Measurements from ENCODE around the gene USP24. TPM values are rescaled to one million over a fixed set of nuclear protein-coding genes. Genes with fewer than 3 reads are reported as not detected.
A peak's percentile ranks its signal among the peaks of the same experiment; 100 is the strongest.

The USP24 gene
- total RNA-seq, 1 donor from 2014 or later: 50.5 TPM

DNA sequence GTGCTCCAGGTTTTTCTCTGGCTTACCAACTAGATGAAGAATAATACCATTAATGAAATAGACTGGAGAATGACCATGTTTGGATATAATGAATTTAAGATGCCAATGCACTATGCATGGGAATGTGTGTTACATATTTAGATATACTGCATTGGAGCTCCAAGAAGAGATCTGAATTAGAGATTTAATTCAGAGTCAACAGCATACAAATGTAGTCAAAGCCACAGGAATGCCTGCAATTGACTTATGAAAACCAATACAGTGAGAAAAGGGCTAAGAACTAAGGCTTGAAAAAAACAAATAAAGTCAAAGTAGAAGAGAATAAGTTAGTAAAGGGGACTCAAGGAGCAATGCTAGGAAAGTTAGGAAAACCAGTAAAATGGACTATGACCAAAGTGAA is 59.1 kb downstream of the USP24 start:
- H3K36me3 Mint-ChIP-seq: peaks cover 27% of the 10 kb centered on the region
- Histone ChIP-seq H3K79me2 (ENCODE audit: low read depth) (no peaks in the 10 kb centered on the region), H3K27ac (no peak overlapping the region), H3K9ac (no peak overlapping the region), H3K9me3 (ENCODE audit: low read depth) (no peaks in the 10 kb centered on the region), H4K20me1 (ENCODE audit: low read depth) (peaks cover 9% of the 10 kb centered on the region), H3K4me3 (no peak overlapping the region), H3K4me2 (no peak overlapping the region), H3K36me3 (no peaks in the 10 kb centered on the region), H3K27me3 (no peaks in the 10 kb centered on the region), H3K4me1 (peaks cover 5% of the 10 kb centered on the region), H2AFZ (replicated peaks) (no peak overlapping the region), H3F3A (ENCODE audit: low read depth) (peaks cover 12% of the 10 kb centered on the region)
- TF ChIP-seq EZH2phosphoT487 (IDR thresholded peaks at IDR 0.05): no peak
- TF ChIP-seq EZH2 (IDR thresholded peaks at IDR 0.05): no peak
- TF ChIP-seq, protein P1, sequence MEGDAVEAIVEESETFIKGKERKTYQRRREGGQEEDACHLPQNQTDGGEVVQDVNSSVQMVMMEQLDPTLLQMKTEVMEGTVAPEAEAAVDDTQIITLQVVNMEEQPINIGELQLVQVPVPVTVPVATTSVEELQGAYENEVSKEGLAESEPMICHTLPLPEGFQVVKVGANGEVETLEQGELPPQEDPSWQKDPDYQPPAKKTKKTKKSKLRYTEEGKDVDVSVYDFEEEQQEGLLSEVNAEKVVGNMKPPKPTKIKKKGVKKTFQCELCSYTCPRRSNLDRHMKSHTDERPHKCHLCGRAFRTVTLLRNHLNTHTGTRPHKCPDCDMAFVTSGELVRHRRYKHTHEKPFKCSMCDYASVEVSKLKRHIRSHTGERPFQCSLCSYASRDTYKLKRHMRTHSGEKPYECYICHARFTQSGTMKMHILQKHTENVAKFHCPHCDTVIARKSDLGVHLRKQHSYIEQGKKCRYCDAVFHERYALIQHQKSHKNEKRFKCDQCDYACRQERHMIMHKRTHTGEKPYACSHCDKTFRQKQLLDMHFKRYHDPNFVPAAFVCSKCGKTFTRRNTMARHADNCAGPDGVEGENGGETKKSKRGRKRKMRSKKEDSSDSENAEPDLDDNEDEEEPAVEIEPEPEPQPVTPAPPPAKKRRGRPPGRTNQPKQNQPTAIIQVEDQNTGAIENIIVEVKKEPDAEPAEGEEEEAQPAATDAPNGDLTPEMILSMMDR (IDR thresholded peaks at IDR 0.05): no peak
- no peak overlapping the region for H3K4me3 Mint-ChIP-seq
- DNase-seq (ENCODE audit: low spot score): no peak
- H3K27me3 Mint-ChIP-seq (ENCODE audit: insufficient read depth, low read depth): no peaks in the 10 kb centered on the region
- no peaks in the 10 kb centered on the region for H3K9me3 Mint-ChIP-seq
- H3K27ac Mint-ChIP-seq: no peak overlapping the region
- H3K4me1 Mint-ChIP-seq: peaks cover 6% of the 10 kb centered on the region

DNA sequence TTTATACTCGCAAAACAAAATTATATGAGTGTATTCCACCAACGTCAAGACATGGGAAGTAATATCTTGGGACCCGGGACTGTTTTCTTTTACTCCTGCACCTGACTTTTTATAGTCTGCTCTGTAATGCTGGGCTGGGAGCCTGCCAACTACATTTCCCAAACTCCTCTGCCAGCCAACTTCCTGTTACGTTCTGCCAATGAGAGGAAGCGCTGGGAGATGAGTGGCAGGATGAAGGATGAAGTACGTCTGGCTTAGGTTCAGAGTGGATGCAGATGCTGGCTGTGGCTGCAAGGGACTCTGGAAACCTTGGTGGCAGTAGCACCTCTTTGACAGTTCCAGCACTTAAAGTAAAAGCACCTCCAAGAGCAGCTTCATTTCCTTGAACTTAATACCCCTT is 59.6 kb downstream of the USP24 start:
- peaks cover 12% of the 10 kb centered on the region for H3F3A ChIP-seq (ENCODE audit: low read depth)
- no peaks in the 10 kb centered on the region for H3K9me3 ChIP-seq (ENCODE audit: low read depth)
- Mint-ChIP-seq H3K9me3 (no peaks in the 10 kb centered on the region), H3K27me3 (ENCODE audit: insufficient read depth, low read depth) (no peaks in the 10 kb centered on the region), H3K36me3 (peaks cover 27% of the 10 kb centered on the region), H3K4me3 (no peak overlapping the region), H3K4me1 (peaks cover 6% of the 10 kb centered on the region), H3K27ac (no peak overlapping the region)
- DNase-seq (ENCODE audit: low spot score): peak; percentile 4
- peaks cover 9% of the 10 kb centered on the region for H4K20me1 ChIP-seq (ENCODE audit: low read depth)
- no peak overlapping the region for H3K27ac ChIP-seq
- no peak overlapping the region for H2AFZ ChIP-seq (replicated peaks)
- no peaks in the 10 kb centered on the region for H3K36me3 ChIP-seq
- no peak overlapping the region for H3K9ac ChIP-seq
- H3K27me3 ChIP-seq: no peaks in the 10 kb centered on the region
- H3K4me3 ChIP-seq: no peak overlapping the region
- TF ChIP-seq EZH2 (IDR thresholded peaks at IDR 0.05) (no peak), EZH2phosphoT487 (IDR thresholded peaks at IDR 0.05) (no peak)
- TF ChIP-seq, protein P1 (IDR thresholded peaks at IDR 0.05): no peak
- peaks cover 5% of the 10 kb centered on the region for H3K4me1 ChIP-seq
- H3K4me2 ChIP-seq: no peak overlapping the region
- no peaks in the 10 kb centered on the region for H3K79me2 ChIP-seq (ENCODE audit: low read depth)

DNA sequence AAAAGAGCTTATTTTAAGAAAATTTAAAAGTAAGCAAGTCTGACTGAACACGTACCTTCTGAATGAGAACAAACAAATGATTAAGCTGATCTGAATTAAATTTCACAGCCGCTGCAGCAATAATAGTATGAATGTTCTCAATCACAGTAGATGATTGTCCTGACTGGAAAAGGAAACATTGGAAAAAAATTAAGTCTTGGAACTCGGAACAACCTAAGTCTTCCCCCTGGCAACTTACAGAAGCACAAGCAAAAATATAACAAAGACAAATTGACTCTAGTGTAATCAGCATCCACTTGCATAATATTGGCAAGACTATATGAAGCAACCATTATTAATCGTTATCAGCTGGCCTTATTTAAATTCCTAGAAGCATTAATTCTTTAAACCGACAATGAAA is 60.5 kb downstream of the USP24 start:
- Histone ChIP-seq H3K27me3 (no peaks in the 10 kb centered on the region), H3K9me3 (ENCODE audit: low read depth) (no peaks in the 10 kb centered on the region), H2AFZ (replicated peaks) (no peak overlapping the region), H3K4me3 (no peak overlapping the region), H4K20me1 (ENCODE audit: low read depth) (peaks cover 9% of the 10 kb centered on the region), H3K79me2 (ENCODE audit: low read depth) (no peaks in the 10 kb centered on the region), H3F3A (ENCODE audit: low read depth) (peaks cover 12% of the 10 kb centered on the region), H3K4me1 (peaks cover 5% of the 10 kb centered on the region), H3K27ac (no peak overlapping the region), H3K9ac (no peak overlapping the region), H3K4me2 (no peak overlapping the region), H3K36me3 (no peaks in the 10 kb centered on the region)
- no peaks in the 10 kb centered on the region for H3K9me3 Mint-ChIP-seq
- DNase-seq (ENCODE audit: low spot score): no peak
- no peak overlapping the region for H3K27ac Mint-ChIP-seq
- peaks cover 6% of the 10 kb centered on the region for H3K4me1 Mint-ChIP-seq
- no peaks in the 10 kb centered on the region for H3K27me3 Mint-ChIP-seq (ENCODE audit: insufficient read depth, low read depth)
- no peak for TF ChIP-seq EZH2phosphoT487 (IDR thresholded peaks at IDR 0.05)
- TF ChIP-seq, protein P1 (IDR thresholded peaks at IDR 0.05): no peak
- no peak for TF ChIP-seq EZH2 (IDR thresholded peaks at IDR 0.05)
- peaks cover 27% of the 10 kb centered on the region for H3K36me3 Mint-ChIP-seq
- no peak overlapping the region for H3K4me3 Mint-ChIP-seq
